GM12878 (cell line): Measurements from ENCODE around the gene NUAK2. TPM values are rescaled to one million over a fixed set of nuclear protein-coding genes. Genes with fewer than 3 reads are reported as not detected.

Source experiments
- ATAC-seq: fragments of 200-7000 bp; cut with Tn5 transposase; 3 replicates; pipeline ENCODE4 v1.9.1; 2020; ENCODE audit warnings: mild to moderate bottlenecking, moderate library complexity
- BruUV-seq: library from RNA; stranded (reverse); fragments of 400-500 nt; replicated peaks from 2 replicates; lab custom pipeline; 2021; lab: Mats Ljungman, UMichigan
- CTCF ChIA-PET: fragments of 300-600 bp; sonication (Branson Sonifier 250); formaldehyde crosslinking; extraction: SDS; loops from one replicate; lab custom pipeline; 2021; ENCODE audit warnings: inconsistent platforms; lab: Yijun Ruan, JAX
- POLR2A ChIA-PET: fragments of 350-600 bp; formaldehyde crosslinking; extraction: SDS; loops from one replicate; lab custom pipeline; 2021; ENCODE audit warnings: inconsistent platforms; lab: Charles Lee
- RAD21 ChIA-PET: fragments of 300-600 bp; sonication (Branson Sonifier 250); formaldehyde crosslinking; loops from one replicate; lab custom pipeline; 2023; ENCODE audit warnings: antibody characterized with exemption; ENCODE audit not compliant: unreplicated experiment; lab: Charles Lee
- SMC1A ChIA-PET: fragments of 300-600 bp; sonication (Branson Sonifier 250); formaldehyde crosslinking; loops from one replicate; lab custom pipeline; 2023; ENCODE audit not compliant: unreplicated experiment, uncharacterized antibody; lab: Charles Lee
- DNase-seq: peaks from one replicate; pipeline ENCODE4 v3.0.0-alpha.2; 2011; ENCODE audit warnings: low read depth, low spot score
- FAIRE-seq: peaks from 3 replicates; lab custom pipeline; 2011; peaks lifted over from hg19 to GRCh38; lab: Jason Lieb, UNC
- H2AFZ ChIP-seq: 2 replicates; pipeline ENCODE4 v1.6.0; 2011; ENCODE audit warnings: low read depth, low read length, control low read depth; ENCODE audit not compliant: control insufficient read depth
- H3K27ac ChIP-seq: 2 replicates; pipeline ENCODE4 v1.5.1; 2011; ENCODE audit warnings: control low read depth; ENCODE audit not compliant: control insufficient read depth, insufficient read depth
- H3K27me3 ChIP-seq, 2 experiments: replicated peaks in 1 of 2; 2 replicates each; pipeline versions ENCODE4 v1.6.0 to v1.6.1; 2011; ENCODE audit warnings: low read length in 1 of 2; ENCODE audit not compliant: control insufficient read depth in 2 of 2, insufficient read depth in 2 of 2
- H3K36me3 ChIP-seq, 2 experiments: 2 replicates each; pipeline ENCODE4 v1.5.1; 2011; ENCODE audit warnings: low read length in 1 of 2; ENCODE audit not compliant: control insufficient read depth in 2 of 2, insufficient read depth in 2 of 2
- H3K4me1 ChIP-seq: 2 replicates; pipeline ENCODE4 v1.6.1; 2011; ENCODE audit warnings: mild to moderate bottlenecking, low read length, moderate library complexity, mixed read lengths; ENCODE audit not compliant: control insufficient read depth, insufficient read depth
- H3K4me2 ChIP-seq: 2 replicates; pipeline ENCODE4 v1.6.0; 2011; ENCODE audit warnings: control low read depth; ENCODE audit not compliant: control insufficient read depth, insufficient read depth
- H3K4me3 ChIP-seq: fragments of 200-600 bp; sonication (generic); 2 replicates; pipeline ENCODE4 v1.5.1; 2016
- H3K79me2 ChIP-seq: 2 replicates; pipeline ENCODE4 v1.6.0; 2011; ENCODE audit warnings: low read length; ENCODE audit not compliant: control insufficient read depth, insufficient read depth
- H3K9ac ChIP-seq: 2 replicates; pipeline ENCODE4 v1.8.0; 2011; ENCODE audit warnings: low read length, control low read depth, mixed read lengths; ENCODE audit not compliant: control insufficient read depth, insufficient read depth
- H3K9me3 ChIP-seq: replicated peaks from 3 replicates; pipeline ENCODE4 v1.5.1; 2011; ENCODE audit warnings: mild to moderate bottlenecking, low read length; ENCODE audit not compliant: control insufficient read depth, insufficient read depth
- H4K20me1 ChIP-seq: 2 replicates; pipeline ENCODE4 v1.6.0; 2011; ENCODE audit not compliant: control insufficient read depth, insufficient read depth
- BCL11A ChIP-seq: IDR thresholded peaks from 2 replicates; pipeline ENCODE4 v1.6.1; 2011; ENCODE audit warnings: low read depth, low read length
- CREM ChIP-seq: IDR thresholded peaks from 2 replicates; pipeline ENCODE4 v1.6.1; 2014; ENCODE audit warnings: antibody characterized with exemption, low read depth
- EGR1 ChIP-seq, 2 experiments: IDR thresholded peaks; 1 replicate in 1 of 2; 2 replicates in 1 of 2; pipeline ENCODE4 v1.6.1; 2011 to 2012; ENCODE audit warnings: low read depth in 2 of 2, low read length in 2 of 2, borderline replicate concordance in 1 of 2, mild to moderate bottlenecking in 1 of 2, moderate library complexity in 1 of 2
- ETV6 ChIP-seq, 2 experiments: fragments of 450-650 bp in 1 of 2; IDR thresholded peaks in 1 of 2; conservative IDR thresholded peaks in 1 of 2; 2 replicates each; pipeline ENCODE4 v1.6.1; 2014; ENCODE audit warnings: antibody characterized with exemption in 1 of 2, borderline replicate concordance in 1 of 2, low read depth in 1 of 2, mild to moderate bottlenecking in 1 of 2, moderate library complexity in 1 of 2
- NFIC ChIP-seq: IDR thresholded peaks from 2 replicates; pipeline ENCODE4 v1.6.1; 2012; ENCODE audit warnings: low read depth, mild to moderate bottlenecking, inconsistent platforms, low read length, moderate library complexity
- RAD21 ChIP-seq: IDR thresholded peaks from 2 replicates; pipeline ENCODE4 v1.6.1; 2011; ENCODE audit warnings: mild to moderate bottlenecking, low read depth, low read length, moderate library complexity; ENCODE audit not compliant: insufficient read depth
- RUNX3 ChIP-seq: IDR thresholded peaks from 2 replicates; pipeline ENCODE4 v1.6.1; 2012; ENCODE audit warnings: low read length, inconsistent platforms
- SPI1 ChIP-seq: IDR thresholded peaks from 2 replicates; pipeline ENCODE4 v1.6.1; 2011; ENCODE audit warnings: low read depth, mild to moderate bottlenecking, low read length, moderate library complexity, borderline replicate concordance; ENCODE audit not compliant: insufficient read depth
- TAF1 ChIP-seq: IDR thresholded peaks from 2 replicates; pipeline ENCODE4 v1.6.1; 2011; ENCODE audit warnings: mild to moderate bottlenecking, low read depth, low read length, borderline replicate concordance
- TCF3 ChIP-seq: IDR thresholded peaks from 2 replicates; pipeline ENCODE4 v1.6.1; 2012; ENCODE audit warnings: low read depth, mild to moderate bottlenecking, low read length, borderline replicate concordance; ENCODE audit not compliant: insufficient read depth
- WRNIP1 ChIP-seq: IDR thresholded peaks from 2 replicates; pipeline ENCODE4 v1.6.1; 2011; ENCODE audit warnings: low read depth, low read length, improper control_type of control experiment, borderline replicate concordance
- YBX1 ChIP-seq: fragments of 450-650 bp; IDR thresholded peaks from 2 replicates; pipeline ENCODE4 v1.6.1; 2016; ENCODE audit warnings: antibody characterized with exemption
- ZNF24 ChIP-seq: fragments of 450-650 bp; IDR thresholded peaks from 2 replicates; pipeline ENCODE4 v1.6.1; 2017; ENCODE audit warnings: antibody characterized with exemption, mild to moderate bottlenecking
- WGBS: methylation state at CpG from one replicate; pipeline ENCODE4 v1.1.6; 2016; ENCODE audit warnings: low lambda C conversion rate; ENCODE audit not compliant: insufficient replicate concordance, insufficient coverage; ENCODE audit errors: missing lambda C conversion rate; 5-methylcytosine and 5-hydroxymethylcytosine counted together
- in situ Hi-C: fragments of 300-500 bp; cut with MboI; formaldehyde crosslinking; loops from 9 replicates; pipeline ENCODE4 v1.14.3; 2018; ENCODE audit warnings: mixed read lengths
- intact Hi-C: fragments of 100-400 bp; cut with micrococcal nuclease; formaldehyde crosslinking; loops from one replicate; pipeline ENCODE4 v1.14.2; 2022; ENCODE audit not compliant: unreplicated experiment
- polyA plus RNA-seq, 11 experiments: library from polyadenylated mRNA; depleted of rRNA in 4 of 11; unstranded in 6 of 11; stranded (reverse) in 5 of 11; fragments of >200 nt; fragmentation: Nextera tagmentation in 4 of 11; fragmentation: Illumina TruSeq in 1 of 11; extraction: Ambion mirVana in 4 of 11; extraction: Trizol in 1 of 11; gene quantifications; 1 replicate in 1 of 11; 2 replicates in 10 of 11; pipeline versions ENCODE4 v1.2.1 to v1.2.3, GENCODE V29; 2011 to 2016; ENCODE audit warnings: inconsistent platforms in 2 of 11, missing spikeins in 2 of 11, low read depth in 1 of 11
- total RNA-seq, 4 experiments: library from RNA; depleted of rRNA in 3 of 4; stranded (reverse); fragments of >200 nt in 3 of 4; fragmentation: Illumina TruSeq in 1 of 4; extraction: Trizol in 1 of 4; gene quantifications; 2 replicates each; pipeline versions ENCODE4 v1.2.1 to v1.2.3, GENCODE V29; 2013 to 2021
- TF ChIP-seq, protein P1 (sequence below): IDR thresholded peaks from 2 replicates; pipeline ENCODE4 v1.6.1; 2012; ENCODE audit warnings: low read length, inconsistent platforms
- TF ChIP-seq, protein P2 (sequence below): IDR thresholded peaks from 2 replicates; pipeline ENCODE4 v1.6.1; 2011; ENCODE audit warnings: borderline replicate concordance, low read depth, mild to moderate bottlenecking, moderate library complexity, mixed read lengths, low read length; ENCODE audit not compliant: insufficient read depth; ENCODE audit errors: extremely low read length
- TF ChIP-seq, protein P3 (sequence below): fragments of 450-650 bp; formaldehyde crosslinking; IDR thresholded peaks from 2 replicates; pipeline ENCODE4 v1.4.0; 2022; ENCODE audit warnings: mild to moderate bottlenecking, moderate library complexity

The NUAK2 gene
- total and polyA plus RNA-seq, 10 of the 15 experiments (the other 5 are each of a cell fraction or from before 2014, with no cell fraction given), result 0.27 to 3.0 (median 1.2) TPM

DNA sequence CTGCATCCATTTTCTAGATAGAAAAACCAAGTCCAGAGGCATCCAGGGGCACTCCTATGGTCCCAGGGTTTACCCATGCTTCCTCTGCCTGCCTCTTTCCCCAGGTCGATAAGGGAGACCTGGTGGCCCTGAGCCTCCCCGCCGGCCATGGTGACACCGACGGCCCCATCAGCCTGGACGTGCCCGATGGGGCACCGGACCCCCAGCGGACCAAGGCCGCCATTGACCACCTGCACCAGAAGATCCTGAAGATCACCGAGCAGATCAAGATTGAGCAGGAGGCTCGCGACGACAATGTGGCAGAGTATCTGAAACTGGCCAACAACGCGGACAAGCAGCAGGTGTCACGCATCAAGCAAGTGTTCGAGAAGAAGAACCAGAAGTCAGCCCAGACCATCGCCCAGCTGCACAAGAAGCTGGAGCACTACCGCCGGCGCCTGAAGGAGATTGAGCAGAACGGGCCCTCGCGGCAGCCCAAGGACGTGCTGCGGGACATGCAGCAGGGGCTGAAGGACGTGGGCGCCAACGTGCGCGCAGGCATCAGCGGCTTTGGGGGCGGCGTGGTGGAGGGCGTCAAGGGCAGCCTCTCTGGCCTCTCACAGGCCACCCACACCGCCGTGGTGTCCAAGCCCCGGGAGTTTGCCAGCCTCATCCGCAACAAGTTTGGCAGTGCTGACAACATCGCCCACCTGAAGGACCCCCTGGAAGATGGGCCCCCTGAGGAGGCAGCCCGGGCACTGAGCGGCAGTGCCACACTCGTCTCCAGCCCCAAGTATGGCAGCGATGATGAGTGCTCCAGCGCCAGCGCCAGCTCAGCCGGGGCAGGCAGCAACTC is 52.5 kb downstream of the NUAK2 start:
- Histone ChIP-seq H3K4me2 (no peak overlapping the region), H3K79me2 (no peaks in the 10 kb centered on the region), H2AFZ (no peak overlapping the region), H3K4me1 (no peaks in the 10 kb centered on the region), H3K36me3 (no peaks in the 10 kb centered on the region), H4K20me1 (no peaks in the 10 kb centered on the region), H3K4me3 (no peak overlapping the region), H3K9ac (no peak overlapping the region), H3K27ac (no peak overlapping the region), H3K9me3 (no peaks in the 10 kb centered on the region), H3K27me3 (no peaks in the 10 kb centered on the region; a peak in 1 of 4 replicates)
- CTCF ChIA-PET, result interaction anchor here (2.4 to 42.1 kb wide), 2 partner anchors 42 to 255 kb away, joined by 11 to 2333 read pairs; partner anchors contain the start of gene NUAK2
- DNase-seq, result no peak
- POLR2A ChIA-PET, result no interaction called here
- in situ Hi-C loops, result no loop called here
- FAIRE-seq, result no peak
- 80% methylated on average over 48 of the region's 48 CpGs for WGBS
- SMC1A ChIA-PET, result interaction anchor here (1.5 to 25.9 kb wide), 2 partner anchors 52 to 85 kb away, joined by 4 to 1445 read pairs; partner anchors contain the start of gene NUAK2
- ATAC-seq, result no peak
- BruUV-seq, result no TSS peak
- TF ChIP-seq RAD21 (no peak), WRNIP1 (no peak), BCL11A (no peak), CREM (no peak), EGR1 (IDR thresholded peaks at IDR 0.05; ENCODE audit: borderline replicate concordance in 1 of 2, low read depth in 2 of 2, low read length in 2 of 2) (no peak), RUNX3 (no peak), NFIC (no peak), TCF3 (no peak), TAF1 (no peak), ZNF24 (no peak), ETV6 (conservative IDR thresholded peaks at IDR 0.05 in 1 of 2, IDR thresholded peaks at IDR 0.05 in 1 of 2; ENCODE audit: borderline replicate concordance in 1 of 2, low read depth in 1 of 2) (no peak), YBX1 (no peak), SPI1 (no peak)
- TF ChIP-seq, protein P1, sequence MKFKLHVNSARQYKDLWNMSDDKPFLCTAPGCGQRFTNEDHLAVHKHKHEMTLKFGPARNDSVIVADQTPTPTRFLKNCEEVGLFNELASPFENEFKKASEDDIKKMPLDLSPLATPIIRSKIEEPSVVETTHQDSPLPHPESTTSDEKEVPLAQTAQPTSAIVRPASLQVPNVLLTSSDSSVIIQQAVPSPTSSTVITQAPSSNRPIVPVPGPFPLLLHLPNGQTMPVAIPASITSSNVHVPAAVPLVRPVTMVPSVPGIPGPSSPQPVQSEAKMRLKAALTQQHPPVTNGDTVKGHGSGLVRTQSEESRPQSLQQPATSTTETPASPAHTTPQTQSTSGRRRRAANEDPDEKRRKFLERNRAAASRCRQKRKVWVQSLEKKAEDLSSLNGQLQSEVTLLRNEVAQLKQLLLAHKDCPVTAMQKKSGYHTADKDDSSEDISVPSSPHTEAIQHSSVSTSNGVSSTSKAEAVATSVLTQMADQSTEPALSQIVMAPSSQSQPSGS, result no peak
- TF ChIP-seq, protein P2, sequence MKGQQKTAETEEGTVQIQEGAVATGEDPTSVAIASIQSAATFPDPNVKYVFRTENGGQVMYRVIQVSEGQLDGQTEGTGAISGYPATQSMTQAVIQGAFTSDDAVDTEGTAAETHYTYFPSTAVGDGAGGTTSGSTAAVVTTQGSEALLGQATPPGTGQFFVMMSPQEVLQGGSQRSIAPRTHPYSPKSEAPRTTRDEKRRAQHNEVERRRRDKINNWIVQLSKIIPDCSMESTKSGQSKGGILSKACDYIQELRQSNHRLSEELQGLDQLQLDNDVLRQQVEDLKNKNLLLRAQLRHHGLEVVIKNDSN, result no peak
- TF ChIP-seq, protein P3, sequence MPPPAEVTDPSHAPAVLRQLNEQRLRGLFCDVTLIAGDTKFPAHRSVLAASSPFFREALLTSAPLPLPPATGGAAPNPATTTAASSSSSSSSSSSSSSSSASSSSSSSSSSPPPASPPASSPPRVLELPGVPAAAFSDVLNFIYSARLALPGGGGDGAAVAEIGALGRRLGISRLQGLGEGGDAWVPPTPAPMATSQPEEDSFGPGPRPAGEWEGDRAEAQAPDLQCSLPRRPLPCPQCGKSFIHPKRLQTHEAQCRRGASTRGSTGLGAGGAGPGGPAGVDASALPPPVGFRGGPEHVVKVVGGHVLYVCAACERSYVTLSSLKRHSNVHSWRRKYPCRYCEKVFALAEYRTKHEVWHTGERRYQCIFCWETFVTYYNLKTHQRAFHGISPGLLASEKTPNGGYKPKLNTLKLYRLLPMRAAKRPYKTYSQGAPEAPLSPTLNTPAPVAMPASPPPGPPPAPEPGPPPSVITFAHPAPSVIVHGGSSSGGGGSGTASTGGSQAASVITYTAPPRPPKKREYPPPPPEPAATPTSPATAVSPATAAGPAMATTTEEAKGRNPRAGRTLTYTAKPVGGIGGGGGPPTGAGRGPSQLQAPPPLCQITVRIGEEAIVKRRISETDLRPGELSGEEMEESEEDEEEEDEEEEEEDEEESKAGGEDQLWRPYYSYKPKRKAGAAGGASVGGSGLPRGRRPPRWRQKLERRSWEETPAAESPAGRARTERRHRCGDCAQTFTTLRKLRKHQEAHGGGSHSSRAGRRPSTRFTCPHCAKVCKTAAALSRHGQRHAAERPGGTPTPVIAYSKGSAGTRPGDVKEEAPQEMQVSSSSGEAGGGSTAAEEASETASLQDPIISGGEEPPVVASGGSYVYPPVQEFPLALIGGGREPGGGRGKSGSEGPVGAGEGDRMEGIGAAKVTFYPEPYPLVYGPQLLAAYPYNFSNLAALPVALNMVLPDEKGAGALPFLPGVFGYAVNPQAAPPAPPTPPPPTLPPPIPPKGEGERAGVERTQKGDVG (CRISPR knock-in tag), result no peak
- RAD21 ChIA-PET, result interaction anchor here (0.8 to 13.6 kb wide), 2 partner anchors 17 to 53 kb away, joined by 3 to 892 read pairs; partner anchors contain the start of gene NUAK2
- intact Hi-C loops, result no loop called here
